HCT116 (cell line): ENCODE data around the gene HEPN1.

Source experiments
- ATF3 ChIP-seq: IDR thresholded peaks from 2 replicates; pipeline ENCODE4 v1.6.1; 2012
- CEBPB ChIP-seq: IDR thresholded peaks from 2 replicates; pipeline ENCODE4 v1.6.1; 2012; ENCODE audit warnings: low read depth
- CTCF ChIP-seq, 3 experiments: fragments of 200-600 bp in 1 of 3; sonication (generic) in 1 of 3; IDR thresholded peaks in 2 of 3; conservative IDR thresholded peaks in 1 of 3; 2 replicates each; pipeline ENCODE4 v1.5.1; 2012 to 2017; ENCODE audit warnings: low read depth in 2 of 3, low read length in 2 of 3, antibody characterized with exemption in 1 of 3, borderline replicate concordance in 1 of 3, control low read depth in 1 of 3, mild to moderate bottlenecking in 1 of 3, mixed read lengths in 1 of 3, mixed run types in 1 of 3, moderate library complexity in 1 of 3; ENCODE audit not compliant: insufficient read depth in 1 of 3
- EGR1 ChIP-seq: IDR thresholded peaks from 2 replicates; pipeline ENCODE4 v1.6.1; 2012; ENCODE audit warnings: low read depth
- EZH2 ChIP-seq: fragments of 200-600 bp; sonication (generic); IDR thresholded peaks from 2 replicates; pipeline ENCODE4 v1.6.1; 2017; ENCODE audit warnings: antibody characterized with exemption, mixed run types
- EZH2phosphoT487 ChIP-seq: fragments of 200-600 bp; IDR thresholded peaks from 2 replicates; pipeline ENCODE4 v1.6.1; 2018; ENCODE audit warnings: antibody characterized with exemption, borderline replicate concordance
- FOSL1 ChIP-seq: IDR thresholded peaks from 2 replicates; pipeline ENCODE4 v1.6.1; 2012; ENCODE audit warnings: low read depth
- MAX ChIP-seq: IDR thresholded peaks from 2 replicates; pipeline ENCODE4 v1.6.1; 2012
- POLR2A ChIP-seq: IDR thresholded peaks from 2 replicates; pipeline ENCODE4 v1.7.0; 2011; ENCODE audit warnings: borderline replicate concordance; ENCODE audit not compliant: insufficient read depth, insufficient read length; ENCODE audit errors: extremely low read depth
- POLR2AphosphoS5 ChIP-seq: IDR thresholded peaks from 2 replicates; pipeline ENCODE4 v1.6.1; 2011; ENCODE audit warnings: mild to moderate bottlenecking, low read depth, low read length, moderate library complexity
- RAD21 ChIP-seq: IDR thresholded peaks from 2 replicates; pipeline ENCODE4 v1.6.1; 2012; ENCODE audit warnings: low read depth, mild to moderate bottlenecking
- YY1 ChIP-seq: IDR thresholded peaks from 2 replicates; pipeline ENCODE4 v1.6.1; 2011; ENCODE audit warnings: low read length, low read depth, moderate library complexity, mild to moderate bottlenecking; ENCODE audit not compliant: insufficient replicate concordance; ENCODE audit errors: extremely low read depth
- ZNF274 ChIP-seq: fragments of 200-500 bp; sonication (Bioruptor generic); IDR thresholded peaks from 2 replicates; pipeline ENCODE4 v1.6.1; 2014; ENCODE audit warnings: mild to moderate bottlenecking, low read depth, low read length, inconsistent platforms

- TF ChIP-seq EZH2phosphoT487 (no peak), ATF3 (no peak), ZNF274 (no peak), CTCF (IDR thresholded peaks at IDR 0.05 in 2 of 3, conservative IDR thresholded peaks at IDR 0.05 in 1 of 3; ENCODE audit: borderline replicate concordance in 1 of 3, insufficient read depth in 1 of 3, low read depth in 2 of 3, low read length in 2 of 3) (no peak), YY1 (no peak), EGR1 (no peak), POLR2AphosphoS5 (no peak), CEBPB (no peak), POLR2A (no peak), EZH2 (no peak), FOSL1 (no peak), MAX (no peak), RAD21 (no peak)
Measured at GRCh38 chr11:124946735-124947141, 27.7 kb downstream of the HEPN1 start.
